ENCODE measurements around the gene PNRC2.
A peak's percentile ranks its signal among the peaks of the same experiment; 100 is the strongest.
"Not testable (repeated sequence)": the region's sequence is repeated elsewhere in the genome, so short reads cannot be mapped to it uniquely, and the experiment has no call there.

PNRC2 gene

DNA sequence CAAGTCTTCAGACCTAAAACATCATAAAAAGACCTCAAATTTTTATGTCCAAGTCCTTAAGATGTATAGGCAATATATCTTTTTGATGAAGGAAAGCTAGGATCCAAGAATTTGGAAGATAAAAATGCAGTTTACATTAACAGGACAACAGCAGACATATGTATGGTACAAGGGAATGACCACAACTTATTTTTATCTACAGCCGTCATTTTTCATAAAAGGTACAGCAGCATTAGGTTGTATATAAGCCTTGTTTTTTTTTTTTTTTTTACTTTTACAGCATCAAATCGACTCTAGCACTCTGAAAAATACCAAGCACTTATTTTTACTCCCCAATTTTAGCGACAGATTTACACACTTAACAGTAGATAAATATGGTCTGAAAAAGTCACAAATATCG lies 19.2 kb downstream of the PNRC2 start:
- Histone ChIP-seq H3K9me3 (ENCODE audit: insufficient read depth, low read depth, low read length) (no peaks in the 10 kb centered on the region), H3K27me3 (ENCODE audit: insufficient read depth, low read length) (no peaks in the 10 kb centered on the region), H3K4me3 (ENCODE audit: low read length) (peak overlapping the region; percentile 100), H3K4me1 (ENCODE audit: insufficient read depth, low read length) (peaks cover 13% of the 10 kb centered on the region; the same call in 1 of the 2 replicates), H3K27ac (ENCODE audit: low read length) (peak overlapping the region; percentile 78), H3K9ac (ENCODE audit: low read depth, low read length) (peak overlapping the region; percentile 94), H3K36me3 (ENCODE audit: insufficient read depth, low read depth, low read length) (peaks cover 50% of the 10 kb centered on the region)

DNA sequence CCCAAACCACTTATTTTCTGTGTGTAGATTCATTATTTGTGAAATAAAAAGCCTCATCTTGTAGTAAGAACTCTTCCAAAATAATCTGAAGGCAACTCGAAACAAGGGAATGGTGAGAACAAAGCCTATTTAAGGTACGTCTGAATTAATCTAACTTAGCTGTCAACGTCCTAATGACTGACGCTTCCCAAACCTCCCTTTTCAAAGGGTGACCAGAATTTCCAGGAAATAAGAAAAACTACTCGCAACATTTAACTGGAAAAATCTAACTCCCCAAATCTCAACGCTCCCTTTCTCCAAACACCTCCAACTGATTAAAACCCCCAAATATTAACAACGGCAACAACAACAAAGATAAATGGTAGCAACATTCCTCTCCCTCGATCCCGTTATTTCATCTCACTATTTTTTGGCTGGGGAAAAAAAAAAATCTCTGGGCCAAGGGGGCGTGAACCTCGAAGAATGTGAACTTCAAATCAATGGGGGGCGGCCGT lies 19.8 kb downstream of the PNRC2 start:
- Histone ChIP-seq H3K36me3 (ENCODE audit: insufficient read depth, low read depth, low read length) (peaks cover 44% of the 10 kb centered on the region), H3K4me1 (ENCODE audit: insufficient read depth, low read length) (peaks cover 13% of the 10 kb centered on the region; the same call in 1 of the 2 replicates), H3K9me3 (ENCODE audit: insufficient read depth, low read depth, low read length) (no peaks in the 10 kb centered on the region), H3K27me3 (ENCODE audit: insufficient read depth, low read length) (no peaks in the 10 kb centered on the region), H3K27ac (ENCODE audit: low read length) (peak overlapping the region; percentile 78), H3K9ac (ENCODE audit: low read depth, low read length) (peak overlapping the region; percentile 94), H3K4me3 (ENCODE audit: low read length) (peak overlapping the region; percentile 100)

DNA sequence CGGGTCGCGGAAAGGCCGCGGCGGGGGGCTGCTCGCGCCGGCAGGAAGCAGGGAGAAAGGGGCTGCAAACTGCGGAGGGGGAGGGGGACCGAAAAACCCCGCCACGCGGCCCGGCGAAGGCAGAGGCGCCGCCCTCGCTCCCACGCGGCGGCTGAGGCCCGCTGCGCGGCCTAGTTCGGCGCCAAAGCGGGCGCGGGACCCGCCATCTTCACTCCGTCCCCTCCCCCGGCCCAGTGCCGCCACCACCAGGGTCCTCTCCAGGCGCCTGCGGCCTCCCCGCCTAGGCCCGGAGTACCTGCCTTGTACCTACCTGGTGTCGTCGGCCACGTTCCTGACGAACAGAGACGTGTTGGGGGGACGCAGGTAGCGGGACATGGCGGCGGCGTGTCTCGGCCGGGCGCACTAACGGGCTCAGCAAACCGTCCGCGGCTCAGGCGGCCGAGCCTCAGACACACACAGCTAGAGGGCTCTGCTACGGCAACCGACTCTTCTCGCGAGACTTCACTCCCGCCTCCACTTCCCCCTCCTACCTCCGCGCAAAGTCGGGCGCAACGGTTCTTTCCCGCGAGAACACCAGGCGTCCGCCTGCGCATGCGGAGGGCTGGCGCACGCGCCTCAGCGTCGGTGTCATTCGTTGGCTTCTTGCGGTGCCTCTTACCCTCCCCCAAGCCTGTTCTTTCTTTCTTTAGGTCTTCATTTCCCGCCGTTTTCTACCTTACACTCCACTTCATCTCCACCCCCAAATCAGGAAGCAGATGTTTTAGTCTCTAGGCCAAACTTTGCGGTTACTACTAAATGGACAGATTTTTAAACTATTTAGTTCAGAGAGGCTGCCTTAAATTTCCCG lies 20.5 kb downstream of the PNRC2 start, which contains the start of gene SRSF10:
Gene SRSF10 (minus strand): TSS at position 447 of the 847 bp plus-strand sequence. CDS start 72 bp downstream, at position 375.
- Histone ChIP-seq H3K27me3 (ENCODE audit: insufficient read depth, low read length) (no peaks in the 10 kb centered on the region), H3K9me3 (ENCODE audit: insufficient read depth, low read depth, low read length) (no peaks in the 10 kb centered on the region), H3K27ac (ENCODE audit: low read length) (peak within 1 kb of the TSS; percentile 78), H3K36me3 (ENCODE audit: insufficient read depth, low read depth, low read length) (peaks cover 37% of the 10 kb centered on the region), H3K9ac (ENCODE audit: low read depth, low read length) (peak within 1 kb of the TSS; percentile 94), H3K4me3 (ENCODE audit: low read length) (peak within 1 kb of the TSS; percentile 100), H3K4me1 (ENCODE audit: insufficient read depth, low read length) (peaks cover 13% of the 10 kb centered on the region; the same call in 1 of the 2 replicates)

DNA sequence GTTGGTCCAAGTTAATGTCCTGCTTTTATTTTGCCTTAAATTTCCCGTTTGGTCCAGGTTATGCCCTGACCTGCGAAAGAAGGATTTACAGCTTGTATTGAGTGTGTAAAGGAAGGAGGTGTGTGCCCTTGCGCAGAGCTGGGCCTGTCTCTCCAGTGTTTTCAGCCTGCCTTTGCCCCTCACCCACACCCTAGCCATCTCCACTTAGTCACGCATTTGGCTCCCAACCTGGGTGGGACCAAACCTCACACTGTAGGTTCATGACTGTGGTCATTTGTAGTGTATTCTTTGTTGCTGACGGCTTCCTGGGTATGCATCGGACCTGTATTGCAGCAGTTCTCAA lies 21.1 kb downstream of the PNRC2 start:
- peaks cover 31% of the 10 kb centered on the region for H3K36me3 ChIP-seq (ENCODE audit: insufficient read depth, low read depth, low read length)
- H3K4me1 ChIP-seq (ENCODE audit: insufficient read depth, low read length): peaks cover 13% of the 10 kb centered on the region; the same call in 1 of the 2 replicates
- no peaks in the 10 kb centered on the region for H3K27me3 ChIP-seq (ENCODE audit: insufficient read depth, low read length)
- H3K4me3 ChIP-seq (ENCODE audit: low read length): peak overlapping the region; percentile 39
- no peaks in the 10 kb centered on the region for H3K9me3 ChIP-seq (ENCODE audit: insufficient read depth, low read depth, low read length)
- H3K27ac ChIP-seq (ENCODE audit: low read length): peak overlapping the region; percentile 78
- peak overlapping the region; percentile 94 for H3K9ac ChIP-seq (ENCODE audit: low read depth, low read length)

DNA sequence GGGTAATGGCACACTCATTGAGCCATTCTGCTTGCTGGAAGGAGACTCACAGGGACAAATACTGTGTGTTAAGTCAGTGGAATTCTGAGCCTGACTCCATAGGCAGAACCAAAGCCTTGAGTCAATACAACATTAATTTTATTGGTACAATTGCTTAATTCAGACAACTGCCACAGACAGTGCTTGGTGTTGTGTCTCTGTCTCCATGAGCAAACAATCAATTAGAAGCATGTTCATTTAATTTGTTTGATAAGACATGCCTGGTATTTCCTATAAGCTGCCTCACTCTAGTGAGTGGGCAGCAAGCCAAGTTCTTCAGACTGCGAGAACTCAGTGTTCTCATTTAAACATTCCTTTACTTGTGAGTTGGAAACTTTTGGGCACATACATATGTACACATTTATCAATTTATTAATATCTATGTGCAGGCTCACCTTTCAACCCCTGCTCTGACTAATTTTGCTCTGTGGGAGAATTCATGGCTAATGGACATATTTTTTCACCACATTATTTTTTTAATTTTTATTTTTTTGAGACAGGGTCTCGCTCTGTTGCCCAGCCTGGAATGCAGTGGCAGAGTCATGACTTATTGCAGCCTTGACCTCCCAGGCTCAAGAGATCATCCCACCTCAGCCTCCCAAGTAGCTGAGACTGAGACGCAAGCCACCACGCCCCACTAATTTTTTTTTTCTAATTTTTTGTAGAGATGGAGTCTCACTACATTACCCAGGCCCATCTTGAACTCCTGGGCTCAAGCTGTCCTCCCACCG lies 25.0 kb downstream of the PNRC2 start:
- Histone ChIP-seq H3K4me1 (ENCODE audit: insufficient read depth, low read length) (peaks cover 6% of the 10 kb centered on the region; the same call in 1 of the 2 replicates), H3K9me3 (ENCODE audit: insufficient read depth, low read depth, low read length) (no peaks in the 10 kb centered on the region), H3K27ac (ENCODE audit: low read length) (no peak overlapping the region), H3K27me3 (ENCODE audit: insufficient read depth, low read length) (no peaks in the 10 kb centered on the region), H3K9ac (ENCODE audit: low read depth, low read length) (no peak overlapping the region), H3K4me3 (ENCODE audit: low read length) (no peak overlapping the region), H3K36me3 (ENCODE audit: insufficient read depth, low read depth, low read length) (no peaks in the 10 kb centered on the region)

DNA sequence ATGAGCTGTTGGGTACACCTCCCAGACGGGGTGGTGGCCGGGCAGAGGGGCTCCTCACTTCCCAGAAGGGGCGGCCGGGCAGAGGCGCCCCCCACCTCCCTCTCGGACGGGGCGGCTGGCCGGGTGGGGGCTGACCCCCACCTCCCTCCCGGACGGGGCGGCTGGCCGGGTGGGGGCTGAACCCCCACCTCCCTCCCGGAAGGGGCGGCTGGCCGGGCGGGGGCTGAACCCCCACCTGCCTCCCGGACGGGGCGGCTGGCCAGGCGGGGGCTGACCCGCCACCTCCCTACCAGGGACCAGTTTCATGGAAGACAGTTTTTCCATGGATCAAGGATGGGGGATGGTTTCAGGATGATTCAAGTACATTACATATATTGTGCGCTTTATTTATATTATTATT lies 27.4 kb downstream of the PNRC2 start:
- not testable (repeated sequence) for H3K27me3 ChIP-seq (ENCODE audit: insufficient read depth, low read length); H3K4me1 ChIP-seq (ENCODE audit: insufficient read depth, low read length); H3K9ac ChIP-seq (ENCODE audit: low read depth, low read length); H3K27ac ChIP-seq (ENCODE audit: low read length); H3K9me3 ChIP-seq (ENCODE audit: insufficient read depth, low read depth, low read length); H3K4me3 ChIP-seq (ENCODE audit: low read length); H3K36me3 ChIP-seq (ENCODE audit: insufficient read depth, low read depth, low read length)

DNA sequence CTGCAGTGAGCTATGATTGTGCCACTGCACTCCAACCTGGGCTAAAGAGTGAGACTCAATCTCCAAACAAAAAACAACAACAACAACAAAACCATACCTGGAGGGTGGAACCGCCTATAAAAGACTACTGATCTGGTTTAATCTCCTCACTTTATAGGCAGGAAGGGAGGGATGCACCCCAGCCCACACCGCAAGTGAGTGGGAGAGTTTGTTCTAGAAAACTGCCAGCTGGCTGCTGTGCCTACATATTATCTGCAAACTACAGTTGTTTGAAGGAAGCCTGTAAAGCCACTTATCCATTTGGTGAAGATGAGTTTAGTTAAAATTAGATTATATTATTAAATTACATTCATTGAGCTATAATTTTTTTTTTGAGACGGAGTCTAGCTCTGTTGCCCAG lies 29.6 kb downstream of the PNRC2 start:
- Histone ChIP-seq H3K27me3 (ENCODE audit: insufficient read depth, low read length) (no peaks in the 10 kb centered on the region), H3K27ac (ENCODE audit: low read length) (no peak overlapping the region), H3K9me3 (ENCODE audit: insufficient read depth, low read depth, low read length) (no peaks in the 10 kb centered on the region), H3K4me1 (ENCODE audit: insufficient read depth, low read length) (no peaks in the 10 kb centered on the region), H3K4me3 (ENCODE audit: low read length) (no peak overlapping the region), H3K36me3 (ENCODE audit: insufficient read depth, low read depth, low read length) (no peaks in the 10 kb centered on the region), H3K9ac (ENCODE audit: low read depth, low read length) (no peak overlapping the region)

DNA sequence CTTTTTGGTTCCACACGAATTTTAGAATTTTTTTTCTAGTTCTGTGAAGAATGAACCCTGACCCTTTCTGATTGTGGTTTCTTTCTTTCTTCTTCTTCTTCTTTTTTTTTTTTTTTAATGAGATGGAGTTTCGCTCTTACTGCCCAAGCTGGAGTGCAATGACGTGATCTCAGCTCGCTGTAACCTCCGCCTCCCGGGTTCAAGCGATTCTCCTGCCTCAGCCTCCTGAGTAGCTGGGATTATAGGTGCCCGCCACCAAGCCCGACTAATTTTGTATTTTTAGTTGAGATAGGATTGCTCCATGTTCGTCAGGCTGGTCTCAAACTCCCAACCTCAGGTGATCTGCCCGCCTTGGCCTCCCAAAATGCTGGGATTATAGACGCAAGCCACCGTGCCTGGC lies 32.4 kb downstream of the PNRC2 start:
- not testable (repeated sequence) for H3K36me3 ChIP-seq (ENCODE audit: insufficient read depth, low read depth, low read length); H3K9me3 ChIP-seq (ENCODE audit: insufficient read depth, low read depth, low read length); H3K4me1 ChIP-seq (ENCODE audit: insufficient read depth, low read length); H3K4me3 ChIP-seq (ENCODE audit: low read length); H3K9ac ChIP-seq (ENCODE audit: low read depth, low read length); H3K27me3 ChIP-seq (ENCODE audit: insufficient read depth, low read length); H3K27ac ChIP-seq (ENCODE audit: low read length)

DNA sequence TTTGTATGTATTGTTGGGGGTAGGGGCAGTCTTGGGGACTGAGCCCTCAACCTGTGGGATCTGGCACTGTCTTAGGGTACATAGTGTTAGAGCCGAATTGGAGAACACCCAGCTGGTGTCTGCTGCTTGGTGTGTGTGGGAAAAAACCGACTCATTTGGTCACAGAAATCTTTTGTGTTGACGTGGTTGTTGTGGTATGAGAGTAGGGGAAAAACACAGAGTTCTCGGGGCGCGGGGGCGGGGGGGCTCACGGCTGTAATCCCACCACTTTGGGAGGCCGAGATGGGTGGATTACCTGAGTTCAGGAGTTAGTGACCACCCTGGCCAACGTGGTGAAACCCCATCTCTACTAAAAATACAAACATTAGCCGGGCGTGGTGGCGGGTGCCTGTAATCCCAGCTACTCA lies 35.8 kb downstream of the PNRC2 start:
- Histone ChIP-seq H3K9me3 (ENCODE audit: insufficient read depth, low read depth, low read length) (no peaks in the 10 kb centered on the region), H3K27me3 (ENCODE audit: insufficient read depth, low read length) (no peaks in the 10 kb centered on the region), H3K27ac (ENCODE audit: low read length) (no peak overlapping the region), H3K4me3 (ENCODE audit: low read length) (no peak overlapping the region), H3K36me3 (ENCODE audit: insufficient read depth, low read depth, low read length) (no peaks in the 10 kb centered on the region), H3K4me1 (ENCODE audit: insufficient read depth, low read length) (no peaks in the 10 kb centered on the region), H3K9ac (ENCODE audit: low read depth, low read length) (no peak overlapping the region)

DNA sequence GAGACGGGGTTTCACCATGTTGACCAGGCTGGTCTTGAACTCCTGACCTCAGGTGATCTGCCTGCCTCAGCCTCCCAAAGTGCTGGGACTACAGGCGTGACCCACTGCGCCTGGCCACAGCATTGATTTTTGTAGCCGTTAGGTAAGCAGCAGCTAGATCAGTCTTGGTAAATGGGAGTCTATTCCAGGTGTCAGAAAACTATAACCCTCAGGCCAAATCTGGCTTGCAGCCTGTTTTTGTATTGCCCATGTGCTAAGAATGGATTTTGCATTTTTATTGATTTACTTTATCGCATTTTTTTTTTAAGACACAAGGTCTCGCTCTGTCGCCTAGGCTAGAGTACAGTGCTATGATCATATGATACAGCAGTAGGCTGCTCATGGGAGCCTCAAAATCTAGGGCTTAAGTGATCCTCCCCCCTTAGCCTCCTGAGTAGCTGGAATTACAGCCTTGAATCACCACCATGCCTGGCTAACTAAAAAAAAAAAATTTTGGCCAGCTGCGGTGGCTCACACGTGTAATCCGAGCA lies 37.1 kb downstream of the PNRC2 start:
- no peaks in the 10 kb centered on the region for H3K36me3 ChIP-seq (ENCODE audit: insufficient read depth, low read depth, low read length)
- no peaks in the 10 kb centered on the region for H3K27me3 ChIP-seq (ENCODE audit: insufficient read depth, low read length)
- H3K4me1 ChIP-seq (ENCODE audit: insufficient read depth, low read length): no peaks in the 10 kb centered on the region
- H3K27ac ChIP-seq (ENCODE audit: low read length): no peak overlapping the region
- no peaks in the 10 kb centered on the region for H3K9me3 ChIP-seq (ENCODE audit: insufficient read depth, low read depth, low read length)
- no peak overlapping the region for H3K9ac ChIP-seq (ENCODE audit: low read depth, low read length)
- no peak overlapping the region for H3K4me3 ChIP-seq (ENCODE audit: low read length)

DNA sequence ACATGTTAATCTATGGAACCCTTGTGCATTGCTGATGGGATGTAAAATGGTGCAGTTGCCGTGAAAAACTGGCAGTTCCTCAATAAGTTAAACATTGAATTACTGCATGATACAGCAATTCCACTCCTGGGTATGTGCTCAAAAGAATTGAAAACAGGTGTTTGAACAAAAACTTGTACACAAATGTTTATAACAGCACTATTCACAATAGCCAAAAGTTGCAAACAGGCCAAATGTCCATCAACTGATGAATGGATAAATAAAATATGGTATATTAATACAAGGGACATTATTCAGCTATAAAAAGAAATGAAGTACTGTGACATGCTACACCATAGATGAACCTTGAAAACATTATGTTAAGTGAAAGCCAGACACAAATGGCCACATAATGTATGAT lies 38.2 kb downstream of the PNRC2 start:
- Histone ChIP-seq H3K27me3 (ENCODE audit: insufficient read depth, low read length) (no peaks in the 10 kb centered on the region), H3K9me3 (ENCODE audit: insufficient read depth, low read depth, low read length) (no peaks in the 10 kb centered on the region), H3K9ac (ENCODE audit: low read depth, low read length) (no peak overlapping the region), H3K27ac (ENCODE audit: low read length) (no peak overlapping the region), H3K36me3 (ENCODE audit: insufficient read depth, low read depth, low read length) (no peaks in the 10 kb centered on the region), H3K4me3 (ENCODE audit: low read length) (no peak overlapping the region), H3K4me1 (ENCODE audit: insufficient read depth, low read length) (peaks cover 2% of the 10 kb centered on the region; the same call in 1 of the 2 replicates)
